Upper lobe of left lung (tissue), 4 donors: ENCODE measurements around the gene TBATA.

Experiments
- CTCF ChIP-seq, 6 experiments: fragments of 450-650 bp in 4 of 6; fragments of 200-600 bp in 2 of 6; sonication (generic) in 2 of 6; IDR thresholded peaks; one replicate each; pipeline ENCODE4 v1.5.1; 2016 to 2019; ENCODE audit warnings: antibody characterized with exemption in 6 of 6
- EP300 ChIP-seq, 4 donors: sonication (generic); formaldehyde crosslinking; IDR thresholded peaks; one replicate each; pipeline ENCODE4 v1.5.1; 2017; ENCODE audit warnings: antibody characterized with exemption in 4 of 4, control low read depth in 2 of 4
- POLR2A ChIP-seq, 4 donors: fragments of 450-650 bp; IDR thresholded peaks; one replicate each; pipeline ENCODE4 v1.5.1; 2016 to 2017; ENCODE audit warnings: antibody characterized with exemption in 4 of 4, mild to moderate bottlenecking in 2 of 4
- POLR2AphosphoS5 ChIP-seq, 2 donors: sonication (generic); formaldehyde crosslinking; IDR thresholded peaks; one replicate each; pipeline ENCODE4 v1.5.1; 2017; ENCODE audit warnings: antibody characterized with exemption in 2 of 2

GRCh38 chr10:70809726-70810125 is 24.5 kb upstream of the TBATA start:
- TF ChIP-seq POLR2A (IDR thresholded peaks at IDR 0.05), result no peak
- TF ChIP-seq CTCF (IDR thresholded peaks at IDR 0.05), result no peak
- no peak for TF ChIP-seq POLR2AphosphoS5 (IDR thresholded peaks at IDR 0.05)
- no peak for TF ChIP-seq EP300 (IDR thresholded peaks at IDR 0.05)
